Measurements from ENCODE around the gene CRYBA4. TPM values are rescaled to one million over a fixed set of nuclear protein-coding genes. Genes with fewer than 3 reads are reported as not detected.

CRYBA4 gene
- total and polyA plus RNA-seq, 9 donors: 0.59 TPM; not detected in 8

- TF ChIP-seq POLR2A (IDR thresholded peaks at IDR 0.05): no peak
- TF ChIP-seq CTCF (IDR thresholded peaks at IDR 0.05): no peak
- TF ChIP-seq EP300 (IDR thresholded peaks at IDR 0.05): no peak
- intact Hi-C loops (cut with DNase I): loop anchor here in 1 of 4 donors (10.0 kb wide), 1 partner anchor 103 kb away; the partner anchor contains the start of genes HPS4 and SRRD
- WGBS, 3 donors: 78 to 96% (median 91%) methylated on average over 4 of the region's 4 CpGs
These were observed 33.7 kb upstream of the CRYBA4 start for GRCh38 chr22:26587991-26588613.

GRCh38 chr22:26588729-26589366 lies 32.9 kb upstream of the CRYBA4 start:
- no peaks in the 10 kb centered on the region for H3K36me3 ChIP-seq
- intact Hi-C loops (cut with DNase I): loop anchor here in 1 of 4 donors (10.0 kb wide), 1 partner anchor 104 kb away; the partner anchor contains the start of genes HPS4 and SRRD
- 63 to 66% (median 65%) methylated on average over 14 of the region's 14 CpGs for WGBS, 3 donors
- H3K4me1 ChIP-seq (ENCODE audit: insufficient read depth): peaks cover 2% of the 10 kb centered on the region
- peak overlapping the region; percentile 16 to 58 for H3K27ac ChIP-seq
- TF ChIP-seq POLR2A (IDR thresholded peaks at IDR 0.05) (no peak), CTCF (IDR thresholded peaks at IDR 0.05) (no peak), EP300 (IDR thresholded peaks at IDR 0.05) (no peak)
- no peaks in the 10 kb centered on the region for H3K9me3 ChIP-seq
- H3K27me3 ChIP-seq: no peaks in the 10 kb centered on the region
- peak in 1 of 5 donors; percentile 20 for DNase-seq
- peak overlapping the region; percentile 93 for H3K4me3 ChIP-seq

More at GRCh38 chr22:26587991-26588613, 33.7 kb upstream of the CRYBA4 start:
- DNase-seq: no peak
- no peaks in the 10 kb centered on the region for H3K27me3 ChIP-seq
- H3K27ac ChIP-seq: no peak overlapping the region
- no peaks in the 10 kb centered on the region for H3K36me3 ChIP-seq
- H3K4me1 ChIP-seq (ENCODE audit: insufficient read depth): peaks cover 2% of the 10 kb centered on the region
- H3K9me3 ChIP-seq: no peaks in the 10 kb centered on the region
- H3K4me3 ChIP-seq: no peak overlapping the region

GRCh38 chr22:26589367-26589844 lies 32.4 kb upstream of the CRYBA4 start:
- H3K27me3 ChIP-seq: no peaks in the 10 kb centered on the region
- peak in 2 of 5 donors; percentile 16 to 35 for DNase-seq
- TF ChIP-seq EP300 (IDR thresholded peaks at IDR 0.05): no peak
- TF ChIP-seq CTCF (IDR thresholded peaks at IDR 0.05): no peak
- no peak for TF ChIP-seq POLR2A (IDR thresholded peaks at IDR 0.05)
- WGBS, 3 donors: 0 to 1% (median 1%) methylated on average over 30 to 44 of the region's 44 CpGs
- H3K36me3 ChIP-seq: no peaks in the 10 kb centered on the region
- H3K9me3 ChIP-seq: no peaks in the 10 kb centered on the region
- peak overlapping the region; percentile 93 for H3K4me3 ChIP-seq
- peak overlapping the region; percentile 16 to 58 for H3K27ac ChIP-seq
- intact Hi-C loops (cut with DNase I): loop anchor here in 1 of 4 donors (10.0 kb wide), 1 partner anchor 105 kb away; the partner anchor contains the start of genes HPS4 and SRRD
- peaks cover 2% of the 10 kb centered on the region for H3K4me1 ChIP-seq (ENCODE audit: insufficient read depth)

DNA sequence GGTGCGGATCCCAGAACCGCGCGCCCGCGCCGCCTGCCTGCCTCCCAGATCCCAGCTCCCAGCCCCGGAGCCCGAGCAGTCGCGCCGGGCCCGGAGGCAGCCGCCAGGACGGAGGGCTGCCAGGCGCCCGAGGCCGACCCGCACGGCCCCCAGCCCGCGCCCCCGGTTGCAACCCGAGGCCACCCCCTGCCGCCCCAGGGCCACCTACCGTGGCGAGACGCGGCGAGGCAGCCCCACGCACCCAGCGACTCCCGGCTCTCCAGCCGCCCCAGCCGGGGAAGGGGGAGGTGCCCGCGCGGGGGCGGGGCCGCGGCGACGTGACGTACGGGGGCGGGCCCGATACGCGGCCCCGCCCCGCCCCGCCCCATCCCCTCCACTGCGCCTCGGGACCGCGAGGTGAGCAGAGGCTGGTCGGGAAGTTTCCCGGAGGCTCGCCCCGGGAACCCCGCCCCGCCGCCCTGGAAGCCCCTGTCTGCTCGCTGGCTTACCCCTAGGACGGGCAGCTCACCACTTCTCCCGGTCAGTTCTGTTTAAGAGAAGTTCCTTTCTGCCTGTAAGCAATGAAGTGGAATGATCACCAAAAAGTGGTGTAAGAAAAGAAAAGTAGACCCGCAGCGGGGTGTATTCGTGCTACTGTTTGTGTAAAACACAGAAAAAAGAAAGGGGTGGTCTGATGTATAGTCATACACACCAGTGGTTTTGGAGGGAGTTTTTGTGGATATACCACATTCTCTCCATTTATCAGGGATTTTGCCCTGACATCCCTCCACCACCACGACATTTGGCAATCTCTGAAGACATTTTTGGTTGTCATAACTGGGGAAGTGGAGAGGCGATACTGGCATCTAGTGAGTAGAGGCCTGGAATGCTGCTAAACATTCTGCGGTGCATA lies 31.7 kb upstream of the CRYBA4 start, which contains the start of gene TPST2:
Gene TPST2, minus strand, starts transcription at position 288 of the 892 bp plus-strand sequence. CDS start 48,502 bp downstream, outside the sequence.
- peak within 1 kb of the TSS; percentile 93 for H3K4me3 ChIP-seq
- WGBS, 3 donors: 0 to 1% (median 1%) methylated on average over 42 to 72 of the region's 72 CpGs
- intact Hi-C loops (cut with DNase I): loop anchor here in 1 of 4 donors (10.0 kb wide), 1 partner anchor 105 kb away; the partner anchor contains the start of genes HPS4 and SRRD
- no peak for TF ChIP-seq CTCF (IDR thresholded peaks at IDR 0.05)
- no peak for TF ChIP-seq EP300 (IDR thresholded peaks at IDR 0.05)
- TF ChIP-seq POLR2A (IDR thresholded peaks at IDR 0.05): peak; percentile 70
- H3K9me3 ChIP-seq: no peaks in the 10 kb centered on the region
- peaks cover 2% of the 10 kb centered on the region for H3K4me1 ChIP-seq (ENCODE audit: insufficient read depth)
- peak; percentile 76 to 88 (median 82) for DNase-seq
- H3K27ac ChIP-seq: peak within 1 kb of the TSS; percentile 16 to 58
- no peaks in the 10 kb centered on the region for H3K36me3 ChIP-seq
- H3K27me3 ChIP-seq: no peaks in the 10 kb centered on the region
